AG04449 (cell line): Measurements from ENCODE around the gene IGF1R.

Source experiments
- CTCF ChIA-PET: fragments of 350-600 bp; formaldehyde crosslinking; extraction: SDS; loops from one replicate; lab custom pipeline; 2021; ENCODE audit warnings: antibody characterized with exemption; lab: Yijun Ruan, JAX
- POLR2A ChIA-PET: fragments of 400-600, 350-600 bp; formaldehyde crosslinking; extraction: SDS; loops from one replicate; lab custom pipeline; 2020; ENCODE audit warnings: antibody characterized with exemption, inconsistent platforms; lab: Yijun Ruan, JAX
- DNase-seq: peaks from one replicate; pipeline ENCODE4 v3.0.0-alpha.2; 2010; ENCODE audit warnings: low read depth, low spot score
- H3K4me3 ChIP-seq: 2 replicates; pipeline ENCODE4 v1.5.1; 2011; ENCODE audit warnings: low read depth, mild to moderate bottlenecking, control low read depth, low read length
- TF ChIP-seq, protein P1 (sequence below): IDR thresholded peaks from one replicate; pipeline ENCODE4 v1.5.1; 2011; ENCODE audit warnings: mild to moderate bottlenecking, moderate library complexity, low read length, control low read depth, inconsistent platforms; ENCODE audit not compliant: insufficient read depth; ENCODE audit errors: missing control alignments

IGF1R gene

DNA sequence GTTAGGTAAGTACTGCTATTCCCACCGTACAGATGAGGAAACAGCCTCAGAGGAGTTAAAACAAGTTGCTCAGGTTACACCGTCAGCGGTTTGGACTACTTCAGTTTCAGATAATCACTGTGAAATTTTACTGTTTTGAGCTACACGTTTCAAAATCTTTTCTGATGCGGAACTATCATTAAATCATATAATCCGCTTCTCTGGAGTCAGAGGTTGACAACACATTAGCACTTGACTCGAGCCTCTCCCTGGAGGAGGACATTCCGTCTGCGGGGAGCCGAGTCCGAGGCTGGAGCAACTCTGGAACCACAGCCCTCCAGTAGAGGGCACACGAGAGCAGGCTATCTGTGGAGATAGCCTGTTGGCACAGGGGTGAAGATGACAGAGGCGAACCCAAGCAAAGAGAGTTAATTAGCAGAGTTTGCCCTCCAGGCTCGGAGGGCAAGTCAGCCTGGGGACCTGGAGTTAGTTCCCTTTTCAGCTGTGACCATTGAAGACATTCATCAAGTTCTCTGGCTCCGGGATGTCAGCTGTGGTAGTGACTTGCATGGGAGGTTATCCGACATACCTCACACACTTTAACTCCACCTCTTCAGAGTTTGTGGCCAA lies 131.2 kb downstream of the IGF1R start:
- no peak for DNase-seq
- POLR2A ChIA-PET, result no interaction called here
- CTCF ChIA-PET, result interaction anchor here (0.6 to 6.6 kb wide), 52 partner anchors 9 to 297 kb away, joined by 3 to 99 read pairs (median 5); no protein-coding TSS in a partner anchor

DNA sequence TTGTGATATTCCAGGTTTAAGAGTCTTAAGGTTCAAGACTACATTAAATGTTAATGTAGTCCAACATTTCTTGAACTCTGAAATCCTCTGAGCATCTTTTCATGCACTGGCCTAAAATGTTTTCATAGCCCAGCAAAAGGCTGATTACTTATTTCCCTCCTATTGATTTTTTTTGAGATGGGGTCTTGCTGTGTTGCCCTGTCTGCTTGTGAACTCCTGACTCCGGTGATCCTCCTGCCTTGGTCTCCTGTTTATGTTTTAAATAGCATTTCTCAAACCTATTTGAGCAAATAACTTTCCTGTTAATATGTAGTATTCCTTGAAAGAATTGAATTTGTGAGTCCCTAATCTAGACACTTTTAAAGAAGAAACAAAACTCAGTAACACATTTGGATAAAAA lies 133.5 kb downstream of the IGF1R start:
- ChIA-PET CTCF (interaction anchor here (1.2 to 6.6 kb wide), 10 partner anchors 8 to 295 kb away, joined by 3 to 99 read pairs (median 4); no protein-coding TSS in a partner anchor), POLR2A (no interaction called here)
- no peak for DNase-seq
- no peak overlapping the region for H3K4me3 ChIP-seq
- TF ChIP-seq, protein P1, sequence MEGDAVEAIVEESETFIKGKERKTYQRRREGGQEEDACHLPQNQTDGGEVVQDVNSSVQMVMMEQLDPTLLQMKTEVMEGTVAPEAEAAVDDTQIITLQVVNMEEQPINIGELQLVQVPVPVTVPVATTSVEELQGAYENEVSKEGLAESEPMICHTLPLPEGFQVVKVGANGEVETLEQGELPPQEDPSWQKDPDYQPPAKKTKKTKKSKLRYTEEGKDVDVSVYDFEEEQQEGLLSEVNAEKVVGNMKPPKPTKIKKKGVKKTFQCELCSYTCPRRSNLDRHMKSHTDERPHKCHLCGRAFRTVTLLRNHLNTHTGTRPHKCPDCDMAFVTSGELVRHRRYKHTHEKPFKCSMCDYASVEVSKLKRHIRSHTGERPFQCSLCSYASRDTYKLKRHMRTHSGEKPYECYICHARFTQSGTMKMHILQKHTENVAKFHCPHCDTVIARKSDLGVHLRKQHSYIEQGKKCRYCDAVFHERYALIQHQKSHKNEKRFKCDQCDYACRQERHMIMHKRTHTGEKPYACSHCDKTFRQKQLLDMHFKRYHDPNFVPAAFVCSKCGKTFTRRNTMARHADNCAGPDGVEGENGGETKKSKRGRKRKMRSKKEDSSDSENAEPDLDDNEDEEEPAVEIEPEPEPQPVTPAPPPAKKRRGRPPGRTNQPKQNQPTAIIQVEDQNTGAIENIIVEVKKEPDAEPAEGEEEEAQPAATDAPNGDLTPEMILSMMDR, result no peak

More for the DNA sequence above, 131.2 kb downstream of the IGF1R start:
- TF ChIP-seq, protein P1, result peak; percentile 92
- no peak overlapping the region for H3K4me3 ChIP-seq

DNA sequence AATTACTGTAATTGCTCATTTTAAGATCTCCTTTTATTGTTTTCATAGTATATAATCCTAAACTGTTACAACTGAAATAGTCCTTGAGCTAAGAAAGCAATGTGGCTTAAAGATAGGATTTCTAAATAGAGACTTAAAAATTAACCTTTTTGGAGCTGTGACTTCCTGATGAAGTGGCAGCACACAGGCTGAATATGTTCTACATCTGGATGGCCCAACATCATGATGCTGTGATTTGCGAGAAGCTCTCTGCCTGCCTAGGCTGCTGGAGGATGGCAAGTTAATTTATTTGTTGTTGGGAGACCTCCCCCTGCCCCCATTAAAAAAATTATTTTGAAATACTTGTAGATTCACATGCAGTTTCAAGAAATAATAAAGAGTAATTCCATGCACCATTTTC lies 134.5 kb downstream of the IGF1R start:
- DNase-seq, result no peak
- TF ChIP-seq, protein P1, result no peak
- ChIA-PET CTCF (interaction anchor here (0.9 to 1.6 kb wide), 5 partner anchors 9 to 294 kb away, joined by 3 to 5 read pairs (median 4); no protein-coding TSS in a partner anchor), POLR2A (no interaction called here)
- no peak overlapping the region for H3K4me3 ChIP-seq

DNA sequence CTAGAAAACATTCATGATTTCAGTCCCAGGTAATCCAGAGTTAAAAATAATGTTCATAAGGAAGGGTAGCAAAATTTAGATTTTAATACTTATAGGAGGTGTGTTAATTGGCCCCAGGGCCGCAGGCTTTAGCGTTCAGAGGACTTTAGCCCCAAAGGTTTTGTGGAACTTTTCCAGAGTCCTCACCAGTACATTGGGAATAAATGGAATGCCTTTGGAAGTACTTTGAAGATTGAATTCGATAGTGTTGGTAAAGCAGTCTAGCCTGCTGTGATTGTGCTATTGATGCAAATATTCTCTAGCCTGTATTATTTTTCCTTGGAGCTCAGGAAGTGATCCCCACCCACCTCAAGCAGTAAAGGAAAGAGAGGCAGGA lies 137.1 kb downstream of the IGF1R start:
- ChIA-PET CTCF (no interaction called here), POLR2A (no interaction called here)
- no peak overlapping the region for H3K4me3 ChIP-seq
- TF ChIP-seq, protein P1, result no peak
- DNase-seq, result no peak

DNA sequence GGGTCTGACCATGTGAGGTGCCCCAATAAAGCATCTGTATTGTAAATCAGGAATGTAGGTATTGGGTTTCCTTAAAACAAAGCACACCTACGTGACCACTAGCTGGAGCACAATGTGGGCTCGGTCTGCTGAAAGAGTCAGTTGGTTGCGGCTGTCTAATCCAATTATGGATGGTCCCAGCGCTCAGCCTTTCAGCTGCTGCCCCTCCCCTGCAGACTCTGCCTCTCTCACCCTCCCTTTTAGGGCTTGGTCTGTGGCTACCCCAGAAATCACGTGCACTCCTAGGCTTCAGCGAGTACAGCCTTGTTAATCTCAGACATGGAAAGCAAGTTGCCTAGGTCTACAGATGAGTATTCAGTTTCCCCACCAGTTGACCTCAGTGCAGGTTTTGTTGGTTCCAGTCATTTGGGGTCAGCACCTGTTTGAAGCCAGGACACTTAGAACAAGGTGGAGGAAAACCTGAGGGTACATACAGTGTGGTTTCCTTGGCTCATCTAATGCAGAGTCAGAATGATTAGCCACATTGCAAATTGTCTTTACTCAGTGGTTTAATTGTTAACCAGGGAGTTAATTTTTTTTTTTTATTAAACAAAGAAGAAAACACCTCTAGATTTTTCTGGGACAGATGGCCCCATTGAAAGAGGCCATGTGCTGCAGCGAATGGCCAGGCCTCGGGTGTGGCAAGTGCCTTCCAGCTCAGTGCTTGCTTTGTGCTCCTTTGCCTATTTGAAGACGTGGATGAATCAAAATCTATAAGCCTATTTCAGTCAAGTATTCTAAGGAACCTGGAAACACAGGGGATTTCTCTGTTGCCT lies 137.7 kb downstream of the IGF1R start:
- no peak overlapping the region for H3K4me3 ChIP-seq
- TF ChIP-seq, protein P1, result no peak
- POLR2A ChIA-PET, result no interaction called here
- CTCF ChIA-PET, result no interaction called here
- DNase-seq, result no peak

DNA sequence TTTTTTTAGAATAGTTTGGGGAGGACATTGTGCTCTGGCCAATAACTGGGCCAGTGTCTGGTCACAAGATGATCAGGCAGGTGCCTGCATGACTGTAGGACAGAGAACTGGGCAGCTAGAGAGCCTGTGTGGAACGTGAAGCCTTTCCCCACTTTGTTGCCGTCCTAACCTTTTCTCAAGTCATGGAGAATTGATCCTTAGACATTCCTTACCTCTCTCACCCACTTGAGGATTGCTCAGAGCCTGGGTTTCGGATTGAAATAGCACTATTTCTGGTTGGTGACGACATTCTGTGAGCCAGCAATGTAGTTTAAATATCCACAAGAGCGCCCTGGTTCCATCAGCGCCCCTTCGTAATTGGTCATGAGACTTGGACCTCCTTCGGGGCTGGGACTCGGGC lies 138.4 kb downstream of the IGF1R start:
- no peak overlapping the region for H3K4me3 ChIP-seq
- TF ChIP-seq, protein P1, result no peak
- CTCF ChIA-PET, result interaction anchor here (0.9 kb wide), 2 partner anchors 8 to 15 kb away, joined by 3 read pairs; no protein-coding TSS in a partner anchor
- DNase-seq, result no peak
- POLR2A ChIA-PET, result no interaction called here
